DND-41 (cell line): Measurements from ENCODE around the gene FADS2.

ENCODE experiments used
- ATAC-seq: fragments of 200-7000 bp; cut with Tn5 transposase; 3 replicates; pipeline ENCODE4 v1.9.1; 2021; ENCODE audit warnings: low read depth; ENCODE audit not compliant: insufficient read depth
- DNase-seq: peaks from one replicate; pipeline ENCODE4 v3.0.0-alpha.2; 2020
- H2AFZ ChIP-seq: 2 replicates; pipeline ENCODE4 v1.6.0; 2012; ENCODE audit warnings: low read depth, low read length
- H3K27ac ChIP-seq: 2 replicates; pipeline ENCODE4 v1.5.1; 2012; ENCODE audit warnings: low read length, inconsistent platforms
- H3K27me3 ChIP-seq: fragments of 200-600 bp; sonication (generic); 2 replicates; pipeline ENCODE4 v1.6.0; 2012; ENCODE audit warnings: low read length, mild to moderate bottlenecking, inconsistent platforms; ENCODE audit not compliant: insufficient read depth, poor library complexity
- H3K36me3 ChIP-seq: 2 replicates; pipeline ENCODE4 v1.5.1; 2012; ENCODE audit warnings: low read length, inconsistent platforms; ENCODE audit not compliant: insufficient read depth
- H3K4me1 ChIP-seq: 2 replicates; pipeline ENCODE4 v1.5.1; 2012; ENCODE audit warnings: mild to moderate bottlenecking, low read length; ENCODE audit not compliant: insufficient read depth
- H3K4me2 ChIP-seq: 2 replicates; pipeline ENCODE4 v1.6.0; 2012; ENCODE audit warnings: mild to moderate bottlenecking, moderate library complexity, low read length, inconsistent platforms; ENCODE audit not compliant: insufficient read depth
- H3K4me3 ChIP-seq, 2 experiments: fragments of 200-600 bp in 1 of 2; shearing (Covaris generic) in 1 of 2; 2 replicates each; pipeline ENCODE4 v1.5.1; 2012 to 2016; ENCODE audit warnings: inconsistent platforms in 2 of 2, low read length in 2 of 2, mild to moderate bottlenecking in 2 of 2, low read depth in 1 of 2, moderate library complexity in 1 of 2
- H3K79me2 ChIP-seq: 2 replicates; pipeline ENCODE4 v1.6.0; 2012; ENCODE audit warnings: low read length, inconsistent platforms; ENCODE audit not compliant: insufficient read depth
- H3K9ac ChIP-seq: 2 replicates; pipeline ENCODE4 v1.6.0; 2012; ENCODE audit warnings: low read depth, mild to moderate bottlenecking, inconsistent platforms, low read length, moderate library complexity
- H3K9me3 ChIP-seq: 2 replicates; pipeline ENCODE4 v1.5.1; 2012; ENCODE audit warnings: low read length, moderate library complexity, mild to moderate bottlenecking, inconsistent platforms; ENCODE audit not compliant: insufficient read depth, severe bottlenecking
- H4K20me1 ChIP-seq: 2 replicates; pipeline ENCODE4 v1.6.0; 2012; ENCODE audit warnings: low read length; ENCODE audit not compliant: insufficient read depth
- EZH2 ChIP-seq: IDR thresholded peaks from 3 replicates; pipeline ENCODE4 v1.6.1; 2012; ENCODE audit warnings: borderline replicate concordance, low read depth, mild to moderate bottlenecking, moderate library complexity, low read length, inconsistent platforms; ENCODE audit not compliant: severe bottlenecking
- TF ChIP-seq, protein P1 (sequence below): IDR thresholded peaks from 2 replicates; pipeline ENCODE4 v1.5.1; 2012; ENCODE audit warnings: borderline replicate concordance, low read length, moderate library complexity, mild to moderate bottlenecking; ENCODE audit not compliant: poor library complexity, severe bottlenecking; ENCODE audit errors: extremely low read depth

FADS2 gene

DNA sequence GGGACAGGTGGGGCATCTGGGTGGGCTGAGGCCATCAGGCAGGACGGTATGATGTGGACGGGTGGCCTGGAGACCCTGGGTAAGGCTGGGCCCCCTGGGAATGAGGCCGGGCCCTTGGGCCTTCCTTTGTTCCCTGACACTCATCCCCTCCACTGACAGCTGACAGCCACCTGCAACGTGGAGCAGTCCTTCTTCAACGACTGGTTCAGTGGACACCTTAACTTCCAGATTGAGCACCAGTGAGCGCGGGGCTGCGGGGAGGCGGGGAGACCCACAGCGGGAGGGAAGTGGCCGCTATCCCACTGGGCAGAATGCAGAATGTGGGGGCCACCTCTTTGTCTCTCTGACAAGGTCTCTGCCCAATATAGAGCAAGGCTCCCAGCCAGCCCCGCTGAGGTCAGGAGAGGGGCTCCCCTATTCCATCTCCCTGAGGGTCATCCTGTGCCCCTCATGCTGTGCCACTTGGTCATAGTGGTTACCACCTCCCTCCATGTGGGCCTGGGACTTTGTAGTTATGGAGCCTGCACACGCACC lies 35.5 kb downstream of the FADS2 start:
- no peak overlapping the region for H3K4me2 ChIP-seq
- H3K36me3 ChIP-seq = peaks cover 80% of the 10 kb centered on the region
- H3K27me3 ChIP-seq = no peaks in the 10 kb centered on the region
- no peak overlapping the region for H3K9ac ChIP-seq
- no peaks in the 10 kb centered on the region for H3K79me2 ChIP-seq
- TF ChIP-seq, protein P1, sequence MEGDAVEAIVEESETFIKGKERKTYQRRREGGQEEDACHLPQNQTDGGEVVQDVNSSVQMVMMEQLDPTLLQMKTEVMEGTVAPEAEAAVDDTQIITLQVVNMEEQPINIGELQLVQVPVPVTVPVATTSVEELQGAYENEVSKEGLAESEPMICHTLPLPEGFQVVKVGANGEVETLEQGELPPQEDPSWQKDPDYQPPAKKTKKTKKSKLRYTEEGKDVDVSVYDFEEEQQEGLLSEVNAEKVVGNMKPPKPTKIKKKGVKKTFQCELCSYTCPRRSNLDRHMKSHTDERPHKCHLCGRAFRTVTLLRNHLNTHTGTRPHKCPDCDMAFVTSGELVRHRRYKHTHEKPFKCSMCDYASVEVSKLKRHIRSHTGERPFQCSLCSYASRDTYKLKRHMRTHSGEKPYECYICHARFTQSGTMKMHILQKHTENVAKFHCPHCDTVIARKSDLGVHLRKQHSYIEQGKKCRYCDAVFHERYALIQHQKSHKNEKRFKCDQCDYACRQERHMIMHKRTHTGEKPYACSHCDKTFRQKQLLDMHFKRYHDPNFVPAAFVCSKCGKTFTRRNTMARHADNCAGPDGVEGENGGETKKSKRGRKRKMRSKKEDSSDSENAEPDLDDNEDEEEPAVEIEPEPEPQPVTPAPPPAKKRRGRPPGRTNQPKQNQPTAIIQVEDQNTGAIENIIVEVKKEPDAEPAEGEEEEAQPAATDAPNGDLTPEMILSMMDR = no peak
- TF ChIP-seq EZH2 = no peak
- ATAC-seq (no peak), DNase-seq (no peak)
- H2AFZ ChIP-seq = no peak overlapping the region
- H3K27ac ChIP-seq = no peak overlapping the region
- peaks cover 21% of the 10 kb centered on the region for H4K20me1 ChIP-seq
- no peaks in the 10 kb centered on the region for H3K4me1 ChIP-seq
- H3K4me3 ChIP-seq = no peak overlapping the region
- H3K9me3 ChIP-seq = no peaks in the 10 kb centered on the region

DNA sequence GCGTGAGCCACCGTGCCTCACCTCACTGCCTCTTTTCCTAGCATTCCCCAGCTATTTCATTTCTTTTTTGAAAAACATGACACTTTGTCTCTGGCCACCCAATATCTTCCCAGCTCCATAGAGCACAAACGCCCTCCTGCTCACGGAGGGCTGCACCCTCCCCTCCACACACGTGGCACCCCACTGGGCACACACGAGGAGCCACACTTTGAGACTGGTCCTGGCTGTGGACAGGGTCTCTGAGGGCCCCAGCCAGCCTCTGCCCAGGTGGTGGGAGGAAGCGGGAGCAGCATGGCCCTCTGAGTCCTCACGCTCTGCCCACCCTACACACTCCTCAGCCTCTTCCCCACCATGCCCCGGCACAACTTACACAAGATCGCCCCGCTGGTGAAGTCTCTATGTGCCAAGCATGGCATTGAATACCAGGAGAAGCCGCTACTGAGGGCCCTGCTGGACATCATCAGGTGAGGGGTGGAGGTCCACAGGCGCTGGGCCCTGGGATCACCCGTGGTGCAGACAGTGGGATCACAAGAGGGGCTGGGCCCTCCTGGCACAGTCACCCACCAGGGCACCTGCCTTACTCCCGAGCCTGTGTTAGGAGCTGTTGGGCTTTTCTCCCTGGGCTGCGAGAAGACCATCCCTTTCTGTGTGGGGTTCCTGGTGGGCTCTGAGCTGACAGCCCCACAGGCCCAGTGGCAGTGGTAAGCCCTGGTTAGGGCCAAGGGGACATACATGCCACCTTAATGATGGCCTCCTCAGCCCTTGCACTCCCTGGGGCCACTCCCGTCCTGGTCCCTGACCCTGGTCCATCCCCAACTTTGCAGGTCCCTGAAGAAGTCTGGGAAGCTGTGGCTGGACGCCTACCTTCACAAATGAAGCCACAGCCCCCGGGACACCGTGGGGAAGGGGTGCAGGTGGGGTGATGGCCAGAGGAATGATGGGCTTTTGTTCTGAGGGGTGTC lies 37.0 kb downstream of the FADS2 start:
- no peak overlapping the region for H3K9ac ChIP-seq
- DNase-seq = no peak
- no peak overlapping the region for H2AFZ ChIP-seq
- no peak overlapping the region for H3K4me3 ChIP-seq
- H3K4me2 ChIP-seq = no peak overlapping the region
- H3K27me3 ChIP-seq = no peaks in the 10 kb centered on the region
- no peak overlapping the region for H3K27ac ChIP-seq
- no peaks in the 10 kb centered on the region for H3K79me2 ChIP-seq
- TF ChIP-seq, protein P1 = no peak
- no peak for TF ChIP-seq EZH2
- no peaks in the 10 kb centered on the region for H3K9me3 ChIP-seq
- ATAC-seq = no peak
- peaks cover 65% of the 10 kb centered on the region for H3K36me3 ChIP-seq
- H3K4me1 ChIP-seq = no peaks in the 10 kb centered on the region
- peaks cover 21% of the 10 kb centered on the region for H4K20me1 ChIP-seq

DNA sequence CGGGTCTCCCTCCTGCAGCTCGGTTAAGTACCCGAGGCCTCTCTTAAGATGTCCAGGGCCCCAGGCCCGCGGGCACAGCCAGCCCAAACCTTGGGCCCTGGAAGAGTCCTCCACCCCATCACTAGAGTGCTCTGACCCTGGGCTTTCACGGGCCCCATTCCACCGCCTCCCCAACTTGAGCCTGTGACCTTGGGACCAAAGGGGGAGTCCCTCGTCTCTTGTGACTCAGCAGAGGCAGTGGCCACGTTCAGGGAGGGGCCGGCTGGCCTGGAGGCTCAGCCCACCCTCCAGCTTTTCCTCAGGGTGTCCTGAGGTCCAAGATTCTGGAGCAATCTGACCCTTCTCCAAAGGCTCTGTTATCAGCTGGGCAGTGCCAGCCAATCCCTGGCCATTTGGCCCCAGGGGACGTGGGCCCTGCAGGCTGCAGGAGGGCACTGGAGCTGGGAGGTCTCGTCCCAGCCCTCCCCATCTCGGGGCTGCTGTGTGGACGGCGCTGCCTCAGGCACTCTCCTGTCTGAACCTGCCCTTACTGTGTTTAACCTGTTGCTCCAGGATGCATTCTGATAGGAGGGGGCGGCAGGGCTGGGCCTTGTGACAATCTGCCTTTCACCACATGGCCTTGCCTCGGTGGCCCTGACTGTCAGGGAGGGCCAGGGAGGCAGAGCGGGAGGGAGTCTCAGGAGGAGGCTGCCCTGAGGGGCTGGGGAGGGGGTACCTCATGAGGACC lies 38.3 kb downstream of the FADS2 start:
- DNase-seq (no peak), ATAC-seq (no peak)
- Histone ChIP-seq H3K36me3 (peaks cover 56% of the 10 kb centered on the region), H3K9ac (no peak overlapping the region), H3K4me2 (no peak overlapping the region), H3K4me3 (no peak overlapping the region), H3K4me1 (0 out of 2 replicates have a peak, but pooled peaks cover 4% of the 10 kb centered on the region), H3K27ac (no peak overlapping the region), H3K9me3 (no peaks in the 10 kb centered on the region), H3K79me2 (no peaks in the 10 kb centered on the region), H2AFZ (no peak overlapping the region), H4K20me1 (peaks cover 19% of the 10 kb centered on the region), H3K27me3 (no peaks in the 10 kb centered on the region)
- TF ChIP-seq EZH2 = no peak
- TF ChIP-seq, protein P1 = no peak
